AG09319 (cell line): ENCODE measurements around the gene ORMDL3.
"Not testable (repeated sequence)": the region's sequence is repeated elsewhere in the genome, so short reads cannot be mapped to it uniquely, and the experiment has no call there.

Source experiments
- DNase-seq: peaks from one replicate; pipeline ENCODE4 v3.0.0-alpha.2; 2010; ENCODE audit warnings: low read depth; ENCODE audit errors: extremely low read depth
- CTCF ChIP-seq: IDR thresholded peaks from 2 replicates; pipeline ENCODE4 v1.5.1; 2011; ENCODE audit warnings: low read depth, mild to moderate bottlenecking, inconsistent platforms, low read length, moderate library complexity

ORMDL3 gene

GRCh38 chr17:39913989-39914388 lies 13.4 kb downstream of the ORMDL3 start:
- DNase-seq = no peak
- TF ChIP-seq CTCF = no peak

GRCh38 chr17:39908789-39909352 lies 18.5 kb downstream of the ORMDL3 start:
- TF ChIP-seq CTCF = no peak
- no peak for DNase-seq

- TF ChIP-seq CTCF = no peak
- DNase-seq = no peak
Observed at GRCh38 chr17:39904990-39905288, 22.5 kb downstream of the ORMDL3 start.

GRCh38 chr17:39903158-39903884 lies 24.1 kb downstream of the ORMDL3 start:
- TF ChIP-seq CTCF = no peak
- no peak for DNase-seq

GRCh38 chr17:39902027-39902426 lies 25.4 kb downstream of the ORMDL3 start:
- DNase-seq = not testable (repeated sequence)

- TF ChIP-seq CTCF = no peak
- DNase-seq = no peak
Observed at GRCh38 chr17:39899215-39899614, 28.2 kb downstream of the ORMDL3 start.

- DNase-seq = no peak
- TF ChIP-seq CTCF = no peak
Observed at GRCh38 chr17:39898088-39898487, 29.3 kb downstream of the ORMDL3 start.
